PC-9 (cell line): ENCODE results near the gene CETP. TPM values are rescaled to one million over a fixed set of nuclear protein-coding genes. Genes with fewer than 3 reads are reported as not detected.
A peak's percentile ranks its signal among the peaks of the same experiment; 100 is the strongest.

Experiments used
- BruUV-seq: library from RNA; stranded (reverse); fragments of 400-500 nt; replicated peaks from 2 replicates; lab custom pipeline; 2021; lab: Mats Ljungman, UMichigan
- CTCF ChIA-PET: fragments of 300-600 bp; sonication (Branson Sonifier 250); formaldehyde crosslinking; loops from one replicate; lab custom pipeline; 2022; ENCODE audit warnings: antibody characterized with exemption; lab: Charles Lee
- POLR2A ChIA-PET: fragments of 300-600 bp; sonication (Branson Sonifier 250); formaldehyde crosslinking; loops from one replicate; lab custom pipeline; 2022; ENCODE audit warnings: antibody characterized with exemption; ENCODE audit not compliant: unreplicated experiment; lab: Charles Lee
- DNase-seq, 2 experiments: peaks; one replicate each; pipeline versions ENCODE4 v3.0.0 to v3.0.0-alpha.2; 2015 to 2022; ENCODE audit warnings: mixed read lengths in 1 of 2
- H2AFZ ChIP-seq: fragments of 200-600 bp; sonication (generic); 2 replicates; pipeline ENCODE4 v1.8.1; 2017; ENCODE audit warnings: antibody characterized with exemption
- H3F3A ChIP-seq: fragments of 200-600 bp; sonication (generic); 2 replicates; pipeline ENCODE4 v1.8.1; 2017; ENCODE audit warnings: antibody characterized with exemption, mild to moderate bottlenecking, low read depth; ENCODE audit not compliant: insufficient read depth
- H3K27ac ChIP-seq: fragments of 200-600 bp; sonication (generic); 2 replicates; pipeline ENCODE4 v1.6.1; 2016; ENCODE audit warnings: mixed run types
- H3K27me3 ChIP-seq: fragments of 200-600 bp; sonication (generic); 2 replicates; pipeline ENCODE4 v1.6.1; 2016; ENCODE audit warnings: low read depth, mixed run types; ENCODE audit not compliant: insufficient read depth
- H3K36me3 ChIP-seq: fragments of 200-600 bp; sonication (generic); 2 replicates; pipeline ENCODE4 v1.6.1; 2016; ENCODE audit warnings: low read depth, mixed run types
- H3K4me1 ChIP-seq: fragments of 200-600 bp; sonication (generic); replicated peaks from 2 replicates; pipeline ENCODE4 v1.6.1; 2016; ENCODE audit warnings: mixed run types; ENCODE audit not compliant: insufficient read depth
- H3K4me2 ChIP-seq: fragments of 200-600 bp; sonication (generic); 2 replicates; pipeline ENCODE4 v1.6.1; 2017; ENCODE audit warnings: mixed run types
- H3K4me3 ChIP-seq: fragments of 200-600 bp; sonication (generic); 2 replicates; pipeline ENCODE4 v1.6.1; 2016; ENCODE audit warnings: mixed run types
- H3K79me2 ChIP-seq: fragments of 200-600 bp; sonication (generic); 2 replicates; pipeline ENCODE4 v1.6.1; 2017; ENCODE audit warnings: low read depth, mixed run types
- H3K9me2 ChIP-seq: fragments of 200-600 bp; sonication (generic); 2 replicates; pipeline ENCODE4 v1.8.1; 2017; ENCODE audit warnings: mild to moderate bottlenecking; ENCODE audit not compliant: insufficient read depth
- H3K9me3 ChIP-seq: fragments of 200-600 bp; sonication (generic); 2 replicates; pipeline ENCODE4 v1.8.1; 2016; ENCODE audit warnings: low read depth; ENCODE audit not compliant: insufficient read depth
- H4K20me1 ChIP-seq: fragments of 200-600 bp; sonication (generic); 2 replicates; pipeline ENCODE4 v1.8.1; 2017; ENCODE audit not compliant: insufficient read depth
- EZH2 ChIP-seq: fragments of 200-600 bp; sonication (generic); IDR thresholded peaks from 2 replicates; pipeline ENCODE4 v1.8.0; 2017; ENCODE audit warnings: antibody characterized with exemption, low read depth
- intact Hi-C: fragments of 100-400 bp; cut with micrococcal nuclease; formaldehyde crosslinking; loops from one replicate; pipeline ENCODE4 v1.10.0; 2022; ENCODE audit not compliant: unreplicated experiment
- total RNA-seq: library from RNA; stranded (reverse); gene quantifications from 2 replicates; pipeline ENCODE4 v1.2.3, GENCODE V29; 2021
- TF ChIP-seq, protein P1 (sequence below): fragments of 200-600 bp; sonication (generic); conservative IDR thresholded peaks from 2 replicates; pipeline ENCODE4 v1.6.1; 2017; ENCODE audit warnings: mixed run types, antibody characterized with exemption, mild to moderate bottlenecking, moderate library complexity

Gene CETP
- total RNA-seq, 1 experiment from 2014 or later, result not detected

DNA sequence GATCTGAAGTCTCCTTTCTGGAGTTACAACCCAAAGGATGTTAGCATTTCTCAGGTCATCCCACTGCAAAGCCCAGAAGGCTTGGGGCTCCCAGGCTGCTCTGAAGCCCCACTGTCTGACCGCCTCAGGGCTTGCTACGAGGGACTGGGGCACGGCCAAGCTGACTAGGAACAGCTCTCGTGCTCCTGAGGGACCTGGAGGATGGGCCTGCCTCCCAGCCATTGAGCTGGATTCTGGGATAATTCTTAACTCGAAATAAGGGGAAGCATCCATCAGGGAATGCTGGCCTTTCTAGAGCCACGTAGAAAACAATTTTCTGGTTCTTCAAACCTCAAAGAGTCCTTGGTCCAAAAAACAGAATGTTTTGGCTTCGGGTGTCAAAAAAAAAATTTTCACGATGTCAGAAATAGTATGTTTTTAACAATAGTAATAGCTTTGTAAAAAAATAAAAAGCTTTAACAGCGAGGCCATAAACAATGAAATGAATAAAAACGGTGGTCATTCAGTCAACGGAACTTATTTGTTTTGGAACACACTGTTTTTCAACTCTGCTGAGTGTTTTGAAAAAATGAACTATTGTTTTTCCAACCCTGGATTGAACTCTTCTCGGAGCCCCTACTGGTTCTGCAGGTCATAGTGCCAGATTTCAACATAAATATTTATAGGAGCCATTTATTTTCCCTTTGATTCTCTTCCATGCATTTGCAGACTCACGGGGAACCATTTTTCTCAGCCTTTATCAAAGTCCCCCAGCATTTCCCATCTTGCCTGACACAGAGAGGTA, 46.2 kb upstream of the CETP start:
- POLR2A ChIA-PET, result no interaction called here
- Histone ChIP-seq H3K36me3 (no peaks in the 10 kb centered on the region), H3K9me3 (no peaks in the 10 kb centered on the region), H3K4me2 (no peak overlapping the region), H3K27me3 (no peaks in the 10 kb centered on the region), H3K79me2 (no peaks in the 10 kb centered on the region), H3K27ac (no peak overlapping the region), H3K4me1 (peaks cover 20% of the 10 kb centered on the region), H2AFZ (no peak overlapping the region), H4K20me1 (no peaks in the 10 kb centered on the region), H3K4me3 (no peak overlapping the region), H3K9me2 (no peaks in the 10 kb centered on the region), H3F3A (peaks cover 18% of the 10 kb centered on the region; the same call in 1 of the 2 replicates)
- no peak for TF ChIP-seq EZH2
- TF ChIP-seq, protein P1, sequence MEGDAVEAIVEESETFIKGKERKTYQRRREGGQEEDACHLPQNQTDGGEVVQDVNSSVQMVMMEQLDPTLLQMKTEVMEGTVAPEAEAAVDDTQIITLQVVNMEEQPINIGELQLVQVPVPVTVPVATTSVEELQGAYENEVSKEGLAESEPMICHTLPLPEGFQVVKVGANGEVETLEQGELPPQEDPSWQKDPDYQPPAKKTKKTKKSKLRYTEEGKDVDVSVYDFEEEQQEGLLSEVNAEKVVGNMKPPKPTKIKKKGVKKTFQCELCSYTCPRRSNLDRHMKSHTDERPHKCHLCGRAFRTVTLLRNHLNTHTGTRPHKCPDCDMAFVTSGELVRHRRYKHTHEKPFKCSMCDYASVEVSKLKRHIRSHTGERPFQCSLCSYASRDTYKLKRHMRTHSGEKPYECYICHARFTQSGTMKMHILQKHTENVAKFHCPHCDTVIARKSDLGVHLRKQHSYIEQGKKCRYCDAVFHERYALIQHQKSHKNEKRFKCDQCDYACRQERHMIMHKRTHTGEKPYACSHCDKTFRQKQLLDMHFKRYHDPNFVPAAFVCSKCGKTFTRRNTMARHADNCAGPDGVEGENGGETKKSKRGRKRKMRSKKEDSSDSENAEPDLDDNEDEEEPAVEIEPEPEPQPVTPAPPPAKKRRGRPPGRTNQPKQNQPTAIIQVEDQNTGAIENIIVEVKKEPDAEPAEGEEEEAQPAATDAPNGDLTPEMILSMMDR, result no peak
- intact Hi-C loops, result no loop called here
- no peak for DNase-seq
- no TSS peak for BruUV-seq
- CTCF ChIA-PET, result interaction anchor here (0.6 kb wide), 1 partner anchor 51 kb away, joined by 3 read pairs; no protein-coding TSS in a partner anchor

DNA sequence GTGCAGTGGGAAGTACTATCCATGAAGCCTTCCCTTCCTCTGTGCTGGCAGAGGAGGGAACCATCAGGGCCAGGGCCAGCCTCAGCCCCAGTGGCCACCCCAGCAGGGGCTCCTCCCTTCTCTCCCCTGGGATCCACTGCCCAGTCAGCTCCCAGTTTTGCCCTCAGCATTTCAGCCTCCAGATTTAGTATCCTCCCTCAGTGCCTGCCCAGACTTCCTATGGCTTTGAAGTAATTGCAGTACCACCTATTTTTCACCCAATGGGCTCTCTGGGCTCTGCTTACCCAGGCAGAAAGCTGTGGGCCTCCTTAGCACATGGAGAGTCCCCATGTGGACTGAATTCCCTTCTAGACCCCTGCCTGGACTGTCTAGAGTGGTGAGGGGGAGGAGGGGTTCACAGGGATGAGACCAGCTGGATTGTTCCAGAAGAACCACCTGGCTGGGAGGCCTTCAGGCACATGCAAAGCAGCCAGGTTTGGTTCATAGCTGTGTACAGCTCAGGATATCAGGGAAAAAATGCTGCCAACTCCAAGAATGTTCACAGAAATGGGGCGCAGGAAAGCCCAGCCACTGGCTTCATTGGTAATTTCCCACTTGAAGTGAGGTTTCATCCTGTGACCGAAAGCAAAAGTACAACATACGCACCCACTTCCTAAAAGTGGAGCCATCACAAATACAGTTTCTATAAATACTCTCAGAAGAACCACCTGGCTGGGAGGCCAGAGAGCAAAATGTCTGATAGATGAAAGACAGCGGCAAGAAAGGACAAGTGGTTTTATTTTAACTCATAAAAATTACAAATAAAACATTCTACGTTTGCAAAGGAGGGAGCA, 45.0 kb upstream of the CETP start:
- Histone ChIP-seq H3K4me1 (peaks cover 26% of the 10 kb centered on the region), H3K4me2 (no peak overlapping the region), H4K20me1 (no peaks in the 10 kb centered on the region), H2AFZ (no peak overlapping the region), H3K27ac (no peak overlapping the region), H3K9me2 (no peaks in the 10 kb centered on the region), H3K4me3 (no peak overlapping the region), H3K36me3 (no peaks in the 10 kb centered on the region), H3K79me2 (no peaks in the 10 kb centered on the region), H3F3A (peaks cover 18% of the 10 kb centered on the region; the same call in 1 of the 2 replicates), H3K27me3 (no peaks in the 10 kb centered on the region), H3K9me3 (no peaks in the 10 kb centered on the region)
- POLR2A ChIA-PET, result no interaction called here
- TF ChIP-seq, protein P1, result no peak
- no peak for TF ChIP-seq EZH2
- no TSS peak for BruUV-seq
- CTCF ChIA-PET, result no interaction called here
- no peak for DNase-seq
- intact Hi-C loops, result no loop called here

DNA sequence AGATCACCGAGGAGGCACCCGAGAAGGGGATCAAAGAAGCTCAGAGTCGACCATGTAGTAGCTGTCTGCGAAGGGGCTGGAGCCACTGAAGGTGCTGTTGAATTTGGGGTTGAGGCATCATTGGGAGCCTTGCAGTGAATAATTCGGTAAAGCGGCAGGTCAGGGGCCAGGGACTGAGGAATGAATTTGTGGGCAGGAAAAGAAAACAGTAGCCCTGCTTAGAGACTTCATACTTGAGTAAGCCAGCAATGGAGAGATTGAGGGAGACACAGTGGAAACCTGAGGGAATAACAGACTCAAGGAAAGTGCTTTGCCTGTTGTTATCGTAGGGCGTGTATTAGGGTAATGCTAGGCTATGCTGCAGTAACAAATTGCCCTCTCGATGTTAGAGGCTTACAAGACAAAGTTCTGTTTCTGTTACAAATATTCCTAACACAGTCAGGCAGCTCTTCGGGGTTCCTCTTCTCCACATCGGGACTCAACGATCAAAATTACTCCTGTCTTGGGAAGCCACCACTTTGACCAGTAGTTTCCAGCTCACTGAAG, 43.2 kb upstream of the CETP start:
- Histone ChIP-seq H3K79me2 (no peaks in the 10 kb centered on the region), H3K4me1 (peaks cover 44% of the 10 kb centered on the region), H3K36me3 (no peaks in the 10 kb centered on the region), H3K27me3 (no peaks in the 10 kb centered on the region), H2AFZ (no peak overlapping the region), H3F3A (peaks cover 18% of the 10 kb centered on the region), H3K4me2 (peak overlapping the region; percentile 45; the same call in 1 of the 2 replicates), H3K4me3 (no peak overlapping the region), H4K20me1 (no peaks in the 10 kb centered on the region), H3K27ac (no peak overlapping the region; the same call in 1 of the 2 replicates), H3K9me3 (no peaks in the 10 kb centered on the region), H3K9me2 (no peaks in the 10 kb centered on the region)
- ChIA-PET POLR2A (no interaction called here), CTCF (no interaction called here)
- TF ChIP-seq, protein P1, result no peak
- no peak for TF ChIP-seq EZH2
- intact Hi-C loops, result no loop called here
- DNase-seq, result no peak
- BruUV-seq, result no TSS peak
